ENCODE results near the gene RAB3IP. TPM values are rescaled to one million over a fixed set of nuclear protein-coding genes. Genes with fewer than 3 reads are reported as not detected.
"Not testable (repeated sequence)": the region's sequence is repeated elsewhere in the genome, so short reads cannot be mapped to it uniquely, and the experiment has no call there.

Gene RAB3IP
- polyA plus RNA-seq, 1 donor from 2014 or later: 27.1 TPM

DNA sequence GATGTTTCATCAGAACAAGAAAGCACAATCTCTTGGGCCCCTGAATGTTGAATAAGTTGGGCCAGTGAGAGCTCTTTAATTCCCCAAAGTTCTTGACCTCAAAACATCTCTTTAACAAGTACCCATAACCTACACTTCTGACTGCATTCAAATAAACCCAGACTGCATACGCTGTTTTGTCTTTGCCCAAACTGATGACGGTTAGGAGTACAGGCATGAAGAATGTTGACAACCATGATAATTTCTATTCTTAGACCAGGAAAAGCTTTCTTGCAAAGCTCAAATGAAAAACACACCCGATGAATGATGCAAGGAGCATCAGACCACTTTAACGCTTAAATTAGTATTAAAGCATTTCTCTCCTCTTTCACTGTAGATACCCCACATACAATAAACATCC lies 11.7 kb upstream of the RAB3IP start:
- H3K9me3 Mint-ChIP-seq: no peaks in the 10 kb centered on the region
- H3K4me3 Mint-ChIP-seq: no peak overlapping the region
- no peak overlapping the region for H3K27ac Mint-ChIP-seq
- no peaks in the 10 kb centered on the region for H3K27me3 Mint-ChIP-seq
- H3K4me1 Mint-ChIP-seq: no peaks in the 10 kb centered on the region
- H3K36me3 Mint-ChIP-seq: peaks cover 2% of the 10 kb centered on the region

DNA sequence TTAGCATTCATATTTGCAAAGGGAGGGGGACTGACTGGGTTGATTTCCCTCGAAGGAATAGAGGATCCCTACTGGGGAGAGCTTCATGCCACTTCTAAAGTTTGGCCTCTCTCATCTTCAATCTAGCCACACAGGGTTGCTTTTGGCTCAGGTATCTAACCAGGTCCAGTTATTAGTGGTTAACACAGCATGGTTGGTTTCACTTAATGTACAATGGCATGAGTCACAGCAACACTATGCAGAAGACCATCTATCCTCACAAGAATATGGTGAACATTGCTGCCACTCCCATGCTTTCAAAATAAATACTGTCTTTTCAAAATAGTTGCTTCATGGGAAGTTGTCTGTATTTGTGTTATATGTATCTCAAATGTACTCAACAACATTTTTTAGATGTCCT lies 6.6 kb upstream of the RAB3IP start:
- Mint-ChIP-seq H3K27ac (no peak overlapping the region), H3K9me3 (no peaks in the 10 kb centered on the region), H3K36me3 (no peaks in the 10 kb centered on the region), H3K4me1 (no peaks in the 10 kb centered on the region), H3K4me3 (no peak overlapping the region), H3K27me3 (peaks cover 2% of the 10 kb centered on the region)

DNA sequence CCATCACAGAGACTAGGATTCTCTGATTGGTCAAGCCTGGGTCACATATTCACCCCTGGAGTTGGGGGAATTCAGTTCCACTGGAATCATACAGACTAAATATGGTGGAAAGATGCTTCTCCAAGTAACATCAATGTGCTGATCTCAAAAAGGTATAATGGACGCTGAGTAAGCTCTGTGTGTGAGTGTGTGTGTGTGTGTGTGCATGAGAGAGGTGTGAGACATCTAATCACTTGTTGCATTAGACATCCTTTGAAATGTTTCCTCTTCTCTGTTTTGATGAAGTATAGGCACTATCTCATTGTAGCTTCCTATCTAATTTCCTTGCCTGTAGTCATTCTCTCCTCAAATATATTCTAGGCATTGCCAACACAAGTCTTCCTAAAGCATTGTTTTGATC lies 5.0 kb upstream of the RAB3IP start:
- no peak overlapping the region for H3K27ac Mint-ChIP-seq
- no peaks in the 10 kb centered on the region for H3K9me3 Mint-ChIP-seq
- no peak overlapping the region for H3K4me3 Mint-ChIP-seq
- no peaks in the 10 kb centered on the region for H3K36me3 Mint-ChIP-seq
- peaks cover 2% of the 10 kb centered on the region for H3K27me3 Mint-ChIP-seq
- peaks cover 0 to 2% (median 2%) of the 10 kb centered on the region in 3 donors for H3K4me1 Mint-ChIP-seq

DNA sequence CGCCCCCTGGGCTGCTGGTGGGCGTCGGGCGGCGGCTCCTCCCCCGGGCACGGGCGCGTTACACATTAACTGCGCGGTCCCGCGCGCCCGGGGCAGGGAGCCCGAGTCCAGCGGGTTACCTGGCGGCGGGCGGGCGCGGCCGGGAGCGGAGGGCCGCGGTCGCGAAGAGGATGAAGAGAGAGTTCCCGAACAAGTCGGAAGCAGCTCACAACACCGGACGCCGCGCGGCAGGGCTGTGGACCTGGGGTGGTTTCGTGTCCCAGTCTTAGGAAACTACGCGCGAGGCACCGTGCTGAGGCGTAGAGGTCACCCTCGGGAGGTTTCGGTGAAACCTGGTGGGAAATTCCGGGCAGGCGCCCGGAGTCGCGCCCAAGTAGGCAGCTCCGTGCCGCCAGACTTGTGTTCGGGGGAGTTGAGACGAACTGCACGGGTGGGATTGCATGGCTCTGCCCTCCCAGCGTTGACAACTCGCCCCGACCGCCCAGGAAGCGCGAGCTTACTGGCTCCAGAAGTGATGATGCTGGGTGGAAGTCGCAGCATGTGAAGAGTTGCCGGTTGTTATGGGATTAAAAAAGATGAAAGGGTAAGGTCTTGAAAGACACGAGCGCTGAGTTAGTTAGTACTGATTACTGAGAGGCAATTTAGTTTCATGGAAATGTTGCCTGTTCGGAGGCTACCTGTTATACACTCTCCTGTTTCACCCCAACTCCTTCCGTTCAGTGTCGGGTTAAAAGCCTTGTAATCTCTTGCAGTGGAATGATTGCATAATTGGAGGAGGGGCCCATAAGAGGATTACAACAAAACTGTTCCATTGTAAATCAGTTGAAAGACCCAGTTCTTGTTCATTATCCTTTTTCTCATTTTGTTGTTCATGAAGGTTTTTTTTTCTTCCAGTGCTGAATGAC lies 879 bp downstream of the RAB3IP start:
- Mint-ChIP-seq H3K27me3 (no peaks in the 10 kb centered on the region), H3K4me1 (peaks cover 11 to 15% (median 12%) of the 10 kb centered on the region in 3 donors), H3K4me3 (peak overlapping the region; percentile 87 to 97 (median 90)), H3K9me3 (no peaks in the 10 kb centered on the region), H3K36me3 (peaks cover 2% of the 10 kb centered on the region), H3K27ac (peak overlapping the region; percentile 90 to 94 (median 90))

DNA sequence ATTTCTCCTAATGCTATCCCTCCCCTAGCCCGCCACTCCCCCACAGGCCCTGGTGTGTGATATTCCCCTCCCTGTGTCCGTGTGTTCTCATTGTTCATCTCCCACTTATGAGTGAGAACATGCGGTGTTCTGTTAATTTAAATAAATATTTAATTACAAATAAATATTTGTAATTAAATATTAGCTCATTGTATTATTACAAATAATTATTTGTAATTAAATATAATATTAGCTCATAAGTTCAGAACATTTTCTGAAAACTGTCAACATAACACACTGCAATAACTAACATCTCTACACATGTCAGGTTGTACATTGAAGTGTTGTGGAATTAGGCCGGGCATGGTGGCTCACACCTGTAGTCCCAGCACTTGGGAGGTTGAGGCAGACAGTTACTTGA lies 5.4 kb downstream of the RAB3IP start:
- Mint-ChIP-seq H3K27ac (no peak overlapping the region), H3K4me1 (peaks cover 11 to 12% (median 12%) of the 10 kb centered on the region in 3 donors), H3K4me3 (peak overlapping the region in 1 of 4 donors; percentile 12), H3K36me3 (peaks cover 2% of the 10 kb centered on the region), H3K27me3 (no peaks in the 10 kb centered on the region), H3K9me3 (no peaks in the 10 kb centered on the region)

DNA sequence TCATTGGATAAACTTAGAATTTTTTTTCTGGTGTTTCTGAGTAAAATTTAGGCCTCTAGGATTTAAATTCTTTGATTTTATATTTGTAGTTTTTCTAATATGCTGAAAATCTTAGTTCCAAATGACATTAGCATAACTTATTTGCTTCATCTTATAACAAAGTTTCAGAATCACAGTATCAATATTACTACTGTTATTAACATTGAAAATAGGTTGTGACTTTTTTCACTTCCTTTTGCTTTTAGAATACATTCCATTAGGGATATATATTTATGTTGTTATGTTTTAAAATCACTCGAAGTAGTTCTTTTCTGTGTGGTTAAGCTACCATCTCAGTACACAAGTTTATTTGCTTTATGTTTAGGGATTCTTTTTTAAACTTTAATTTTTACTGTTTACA lies 12.8 kb downstream of the RAB3IP start:
- Mint-ChIP-seq H3K27ac (no peak overlapping the region), H3K4me3 (no peak overlapping the region), H3K4me1 (peaks cover 5% of the 10 kb centered on the region in 3 donors), H3K36me3 (peaks cover 13% of the 10 kb centered on the region), H3K27me3 (no peaks in the 10 kb centered on the region), H3K9me3 (no peaks in the 10 kb centered on the region)

DNA sequence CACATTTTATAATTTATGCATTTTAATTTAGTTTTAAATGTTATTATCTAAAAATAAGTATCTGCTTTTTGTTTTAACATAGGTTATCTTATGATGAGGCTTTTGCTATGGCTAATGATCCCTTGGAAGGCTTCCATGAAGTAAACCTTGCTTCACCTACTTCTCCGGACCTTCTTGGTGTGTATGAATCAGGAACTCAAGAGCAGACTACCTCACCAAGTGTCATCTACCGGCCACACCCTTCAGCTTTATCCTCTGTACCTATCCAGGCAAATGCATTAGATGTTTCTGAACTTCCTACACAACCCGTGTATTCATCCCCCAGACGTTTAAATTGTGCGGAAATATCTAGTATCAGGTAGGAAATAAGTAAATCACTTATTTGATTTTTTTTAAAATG lies 16.6 kb downstream of the RAB3IP start:
- no peak overlapping the region for H3K4me3 Mint-ChIP-seq
- peaks cover under 1 to 8% (median 2%) of the 10 kb centered on the region in 3 donors for H3K9me3 Mint-ChIP-seq
- H3K27ac Mint-ChIP-seq: peak overlapping the region in 1 of 3 donors; percentile 87
- H3K4me1 Mint-ChIP-seq: peaks cover 1 to 5% (median 2%) of the 10 kb centered on the region in 3 donors
- H3K27me3 Mint-ChIP-seq: no peaks in the 10 kb centered on the region
- peaks cover 29% of the 10 kb centered on the region for H3K36me3 Mint-ChIP-seq

DNA sequence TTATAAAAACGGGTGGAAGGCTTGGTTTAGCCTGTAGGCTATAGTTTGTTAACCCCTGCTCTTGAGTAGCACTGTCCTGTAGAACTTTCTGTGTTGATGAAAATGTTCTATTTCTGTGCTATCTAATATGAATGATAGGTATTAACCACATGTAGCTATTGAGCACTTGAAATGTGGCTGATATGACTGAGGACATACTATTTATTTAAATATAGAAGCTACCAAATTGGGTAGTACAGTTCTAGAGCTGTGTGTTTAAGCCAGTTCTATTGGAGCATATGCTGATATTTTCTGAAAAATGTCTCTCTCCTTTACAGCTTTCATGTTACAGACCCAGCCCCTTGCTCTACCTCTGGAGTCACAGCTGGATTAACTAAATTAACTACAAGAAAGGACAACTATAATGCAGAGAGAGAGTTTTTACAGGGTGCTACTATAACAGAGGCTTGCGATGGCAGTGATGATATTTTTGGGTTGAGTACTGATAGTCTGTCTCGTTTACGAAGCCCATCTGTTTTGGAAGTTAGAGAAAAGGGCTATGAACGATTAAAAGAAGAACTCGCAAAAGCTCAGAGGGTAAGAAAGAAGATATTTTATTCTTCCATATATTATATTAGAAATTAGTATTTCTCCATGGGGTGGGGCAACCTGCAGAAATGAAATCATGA lies 17.6 kb downstream of the RAB3IP start:
- Mint-ChIP-seq H3K36me3 (peaks cover 35% of the 10 kb centered on the region), H3K27ac (no peak overlapping the region), H3K27me3 (no peaks in the 10 kb centered on the region), H3K9me3 (peaks cover 2 to 14% (median 5%) of the 10 kb centered on the region in 3 donors), H3K4me1 (peaks cover 1 to 11% (median 2%) of the 10 kb centered on the region in 3 donors), H3K4me3 (no peak overlapping the region)

DNA sequence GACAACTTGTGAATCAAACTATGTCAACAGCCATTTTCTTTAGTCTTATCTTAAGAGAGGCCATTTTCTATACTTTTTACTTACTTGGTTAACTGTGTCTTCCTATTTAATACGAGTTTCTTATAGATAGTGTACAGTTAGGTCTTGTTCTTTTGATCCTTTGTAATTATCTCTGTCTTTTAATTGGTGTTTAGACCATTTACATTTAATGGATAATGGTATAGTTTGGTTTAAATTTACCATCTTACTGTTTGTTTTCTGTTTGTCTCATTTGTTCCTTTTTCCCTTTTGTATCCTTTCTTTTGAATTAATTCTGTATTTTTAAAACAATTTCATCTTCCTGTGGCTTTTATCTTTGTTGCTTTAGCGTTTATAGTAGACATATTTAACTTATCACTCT lies 19.4 kb downstream of the RAB3IP start:
- Mint-ChIP-seq H3K4me1 (peaks cover 0 to 16% (median 2%) of the 10 kb centered on the region in 3 donors), H3K27me3 (no peaks in the 10 kb centered on the region), H3K27ac (no peak overlapping the region), H3K4me3 (no peak overlapping the region), H3K9me3 (peaks cover 2 to 16% (median 5%) of the 10 kb centered on the region in 3 donors), H3K36me3 (peaks cover 35% of the 10 kb centered on the region)

DNA sequence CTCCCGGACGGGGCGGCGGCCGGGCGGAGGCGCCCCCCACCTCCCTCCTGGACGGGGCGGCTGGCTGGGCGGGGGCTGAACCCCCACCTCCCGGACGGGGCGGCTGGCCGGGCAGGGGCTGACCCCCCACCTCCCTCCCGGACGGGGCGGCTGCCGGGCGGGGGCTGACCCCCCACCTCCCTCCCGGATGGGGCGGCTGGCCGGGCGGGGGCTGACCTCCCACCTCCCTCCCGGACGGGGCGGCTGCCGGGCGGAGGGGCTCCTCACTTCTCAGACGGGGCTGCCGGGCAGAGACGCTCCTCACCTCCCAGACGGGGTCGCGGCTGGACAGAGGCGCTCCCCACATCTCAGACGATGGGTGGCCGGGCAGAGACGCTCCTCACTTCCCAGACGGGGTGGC lies 20.9 kb downstream of the RAB3IP start:
- peaks cover 36% of the 10 kb centered on the region for H3K36me3 Mint-ChIP-seq
- H3K27ac Mint-ChIP-seq, H3K4me3 Mint-ChIP-seq, H3K27me3 Mint-ChIP-seq: not testable (repeated sequence)
- peaks cover 2 to 25% (median 6%) of the 10 kb centered on the region in 3 donors for H3K9me3 Mint-ChIP-seq
- peaks cover 1 to 11% (median 2%) of the 10 kb centered on the region in 3 donors for H3K4me1 Mint-ChIP-seq

DNA sequence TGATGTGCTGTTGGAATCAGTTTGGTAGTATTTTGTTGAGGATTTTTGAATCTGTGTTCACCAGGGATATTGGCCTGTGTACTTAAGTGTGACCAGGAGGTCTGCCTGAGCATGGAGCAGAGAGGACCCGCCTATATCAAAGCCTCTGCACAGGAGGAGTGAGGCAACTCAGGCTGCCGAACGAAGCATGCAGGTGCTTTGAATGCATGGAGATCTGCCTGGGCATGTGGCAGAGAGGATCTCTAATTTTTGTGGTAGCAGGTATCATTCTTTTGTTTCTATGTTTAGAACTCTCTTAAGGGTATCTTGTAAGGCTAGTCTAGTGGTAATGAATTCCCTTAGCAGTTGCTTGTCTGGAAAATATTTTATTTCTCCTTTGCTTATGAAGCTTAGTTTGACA lies 26.9 kb downstream of the RAB3IP start:
- Mint-ChIP-seq H3K27ac (no peak overlapping the region), H3K4me3 (peak overlapping the region in 1 of 4 donors; percentile 54), H3K9me3 (peaks cover 12 to 37% (median 31%) of the 10 kb centered on the region in 3 donors), H3K36me3 (peaks cover 38% of the 10 kb centered on the region), H3K4me1 (peaks cover 0 to 11% (median 1%) of the 10 kb centered on the region in 3 donors), H3K27me3 (no peaks in the 10 kb centered on the region)

DNA sequence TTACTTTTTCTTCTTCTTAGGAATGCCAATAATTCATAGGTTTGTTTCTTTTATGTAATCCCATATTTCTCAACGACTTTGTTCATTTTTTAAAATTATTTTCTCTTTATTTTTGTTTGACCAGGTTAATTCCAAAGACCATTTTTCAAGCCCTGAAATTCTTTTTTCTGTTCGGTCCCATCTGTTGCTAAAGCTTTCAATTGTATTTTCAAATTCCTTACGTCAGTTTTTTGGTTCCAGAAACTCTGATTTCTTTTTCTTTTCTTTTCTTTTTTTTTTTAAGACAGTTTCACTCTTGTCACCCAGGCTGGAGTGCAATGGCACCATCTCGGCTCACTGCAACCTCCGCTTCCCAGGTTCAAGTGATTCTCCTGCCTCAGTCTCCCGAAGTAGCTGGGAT lies 27.6 kb downstream of the RAB3IP start:
- Mint-ChIP-seq H3K36me3 (peaks cover 37% of the 10 kb centered on the region), H3K27me3 (no peaks in the 10 kb centered on the region), H3K9me3 (peaks cover 15 to 35% (median 29%) of the 10 kb centered on the region in 3 donors), H3K27ac (no peak overlapping the region), H3K4me1 (peaks cover 0 to 5% (median 1%) of the 10 kb centered on the region in 3 donors), H3K4me3 (no peak overlapping the region)

DNA sequence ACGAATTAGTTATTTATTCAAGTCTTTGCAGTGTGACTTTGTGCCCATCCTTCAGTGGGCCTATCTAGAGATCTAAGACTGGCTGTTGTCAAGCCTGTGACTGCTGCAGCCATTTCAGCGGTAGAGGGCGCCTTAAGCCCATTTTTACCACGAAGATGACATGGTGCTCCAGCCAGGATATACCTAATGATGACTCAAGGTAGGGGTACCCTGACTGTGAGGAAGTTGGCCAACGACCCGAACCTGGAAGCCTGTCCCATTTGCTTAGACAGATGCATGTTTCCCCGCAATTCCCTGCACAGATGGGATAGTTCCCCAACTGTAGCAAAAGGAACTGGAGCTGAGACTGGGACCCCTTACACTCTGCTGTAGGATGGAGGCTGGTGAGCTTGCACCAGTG lies 41.3 kb downstream of the RAB3IP start:
- no peak overlapping the region for H3K4me3 Mint-ChIP-seq
- H3K4me1 Mint-ChIP-seq: peaks cover 0 to 3% (median 3%) of the 10 kb centered on the region in 3 donors
- H3K27me3 Mint-ChIP-seq: no peaks in the 10 kb centered on the region
- H3K27ac Mint-ChIP-seq: no peak overlapping the region
- H3K9me3 Mint-ChIP-seq: peaks cover 0 to 9% (median 0%) of the 10 kb centered on the region in 3 donors
- peaks cover 21% of the 10 kb centered on the region for H3K36me3 Mint-ChIP-seq

DNA sequence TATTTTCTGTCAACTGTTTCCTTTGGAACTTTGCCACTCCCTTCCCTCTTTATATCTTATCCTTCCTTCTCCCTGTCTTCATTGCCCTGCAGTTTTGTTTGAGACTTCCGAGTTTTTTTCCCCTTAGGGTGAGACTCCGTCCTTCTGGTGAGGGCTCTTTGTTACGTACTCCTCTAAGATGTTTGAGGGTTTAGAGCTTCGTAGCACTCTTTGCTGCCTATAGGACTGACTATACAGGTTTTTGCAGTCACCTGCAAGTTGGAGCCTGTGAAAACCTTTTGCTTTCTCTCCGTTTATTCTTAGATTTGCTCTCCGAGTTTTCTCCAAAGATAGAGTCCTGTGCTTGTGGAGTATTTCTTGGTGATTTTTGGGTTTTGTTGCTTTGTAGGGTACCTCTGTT lies 44.7 kb downstream of the RAB3IP start:
- peaks cover 0 to 3% (median 3%) of the 10 kb centered on the region in 3 donors for H3K4me1 Mint-ChIP-seq
- H3K27me3 Mint-ChIP-seq: no peaks in the 10 kb centered on the region
- no peak overlapping the region for H3K27ac Mint-ChIP-seq
- peaks cover 32% of the 10 kb centered on the region for H3K36me3 Mint-ChIP-seq
- no peak overlapping the region for H3K4me3 Mint-ChIP-seq
- H3K9me3 Mint-ChIP-seq: peaks cover 0 to 9% (median 0%) of the 10 kb centered on the region in 3 donors

DNA sequence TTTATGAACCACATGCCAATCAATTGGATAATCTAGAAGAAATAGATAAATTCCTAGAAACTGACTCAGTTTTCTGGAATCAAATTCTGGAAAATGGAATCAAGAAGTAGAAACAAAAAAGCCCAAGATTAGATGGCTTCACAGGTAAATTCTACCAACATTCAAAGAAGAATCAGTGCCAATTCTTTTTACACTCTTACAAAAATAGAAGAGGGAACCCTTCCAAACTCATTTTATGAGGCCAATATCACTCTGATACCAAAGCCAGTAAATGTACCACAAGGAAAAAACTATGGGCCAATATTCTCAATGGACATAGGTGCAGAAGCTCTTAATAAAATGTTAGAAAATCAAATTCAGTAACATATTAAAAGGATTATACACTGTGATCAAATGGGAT lies 50.7 kb downstream of the RAB3IP start:
- Mint-ChIP-seq H3K27me3 (no peaks in the 10 kb centered on the region), H3K27ac (no peak overlapping the region), H3K9me3 (peaks cover 4 to 21% (median 12%) of the 10 kb centered on the region in 3 donors), H3K4me1 (no peaks in the 10 kb centered on the region), H3K36me3 (peaks cover 28% of the 10 kb centered on the region), H3K4me3 (no peak overlapping the region)

Measured in IgD-negative memory B cell (primary cell).